Astrocyte of the spinal cord (primary cell): Measurements from ENCODE around the gene PARD3B.

Experiments used
- DNase-seq: peaks from one replicate; pipeline ENCODE4 v3.0.0; 2011; ENCODE audit warnings: low read depth, low spot score
- H3K4me3 ChIP-seq: 2 replicates; pipeline ENCODE4 v1.5.1; 2011; ENCODE audit warnings: low read depth, mild to moderate bottlenecking, low read length, moderate library complexity
- CTCF ChIP-seq: IDR thresholded peaks from 2 replicates; pipeline ENCODE4 v1.5.1; 2012; ENCODE audit warnings: low read depth, mild to moderate bottlenecking, low read length, inconsistent platforms
- in situ Hi-C: cut with HindIII; loops from 2 replicates; pipeline ENCODE4 v1.10.0; 2017; ENCODE audit warnings: low sequenced_read_pairs

The PARD3B gene

GRCh38 chr2:204853905-204854304, 308.6 kb downstream of the PARD3B start:
- in situ Hi-C loops: no loop called here
- TF ChIP-seq CTCF: no peak
- no peak for DNase-seq
- H3K4me3 ChIP-seq: no peak overlapping the region

GRCh38 chr2:204860274-204860673, 315.0 kb downstream of the PARD3B start:
- TF ChIP-seq CTCF: no peak
- H3K4me3 ChIP-seq: no peak overlapping the region
- in situ Hi-C loops: no loop called here
- DNase-seq: no peak

GRCh38 chr2:204862809-204863208, 317.5 kb downstream of the PARD3B start:
- no peak for DNase-seq
- in situ Hi-C loops: no loop called here
- no peak for TF ChIP-seq CTCF
- no peak overlapping the region for H3K4me3 ChIP-seq

GRCh38 chr2:204863336-204863735, 318.1 kb downstream of the PARD3B start:
- no peak overlapping the region for H3K4me3 ChIP-seq
- DNase-seq: no peak
- in situ Hi-C loops: no loop called here

GRCh38 chr2:204869132-204869823, 324.0 kb downstream of the PARD3B start:
- in situ Hi-C loops: no loop called here
- peak; percentile 39 for DNase-seq
- no peak for TF ChIP-seq CTCF
- no peak overlapping the region for H3K4me3 ChIP-seq

More at GRCh38 chr2:204863336-204863735, 318.1 kb downstream of the PARD3B start:
- no peak for TF ChIP-seq CTCF

- no peak for TF ChIP-seq CTCF
- DNase-seq: no peak
- no peak overlapping the region for H3K4me3 ChIP-seq
- in situ Hi-C loops: no loop called here
Measured at GRCh38 chr2:204870053-204870452, 324.8 kb downstream of the PARD3B start.
